GM12801 (cell line): ENCODE results near the gene PDILT.

ENCODE experiments used
- CTCF ChIP-seq: IDR thresholded peaks from one replicate; pipeline ENCODE4 v1.5.1; 2011; ENCODE audit warnings: control low read depth; ENCODE audit not compliant: insufficient read length; ENCODE audit errors: extremely low read depth

Gene PDILT

GRCh38 chr16:20410121-20410723 is 5.7 kb upstream of the PDILT start:
- TF ChIP-seq CTCF: no peak

GRCh38 chr16:20409398-20410120 is 5.0 kb upstream of the PDILT start, which contains the start of gene ACSM5:
ACSM5 (plus strand) TSS chr16:20409534; CDS start chr16:20411485, 1,951 bp downstream.
- TF ChIP-seq CTCF: no peak

GRCh38 chr16:20402651-20403050 is 1.9 kb downstream of the PDILT start:
- TF ChIP-seq CTCF: no peak

- TF ChIP-seq CTCF: no peak
These were observed 3.0 kb downstream of the PDILT start for GRCh38 chr16:20401475-20402016.

GRCh38 chr16:20401066-20401465 is 3.5 kb downstream of the PDILT start:
- TF ChIP-seq CTCF: no peak

GRCh38 chr16:20399185-20399584 is 5.4 kb downstream of the PDILT start:
- no peak for TF ChIP-seq CTCF

GRCh38 chr16:20398603-20399002 is 5.9 kb downstream of the PDILT start:
- no peak for TF ChIP-seq CTCF
